ENCODE data around the gene OR8G5.

Gene OR8G5

GRCh38 chr11:124274000-124274399 is 17.8 kb downstream of the OR8G5 start (continued):
- TF ChIP-seq ZNF530 (tag by site-specific recombination; IDR thresholded peaks at IDR 0.05; ENCODE audit: low read depth), result no peak
- TF ChIP-seq ZNF514 (tag by site-specific recombination; IDR thresholded peaks at IDR 0.05), result no peak
- TF ChIP-seq GFI1B (tag by site-specific recombination; IDR thresholded peaks at IDR 0.05), result no peak
- TF ChIP-seq ZNF174 (tag by site-specific recombination; IDR thresholded peaks at IDR 0.05), result no peak

DNA sequence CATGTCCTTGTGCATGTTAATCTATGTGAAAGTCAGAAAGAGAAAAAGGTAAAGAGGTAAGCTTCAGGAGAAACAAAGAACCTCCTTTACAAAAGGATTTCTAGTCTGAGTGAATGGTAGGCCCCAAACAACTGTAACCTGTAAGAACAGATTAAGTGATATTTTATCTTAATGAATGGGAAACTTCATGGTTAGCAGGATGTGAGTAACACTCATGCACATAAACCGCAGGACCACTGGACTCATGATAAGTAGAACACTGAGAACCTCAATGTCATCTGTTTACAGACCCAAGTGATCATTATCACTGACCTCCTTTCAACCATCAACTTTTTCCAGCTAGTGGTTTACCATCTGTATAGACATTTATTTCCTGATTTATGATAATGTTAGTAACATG is 19.9 kb downstream of the OR8G5 start:
- ChIA-PET CTCF (no interaction called here), POLR2A (no interaction called here)
- Histone ChIP-seq H3K4me3 (ENCODE audit: low read depth, low read length) (no peak overlapping the region), H3K4me1 (ENCODE audit: control insufficient read depth, insufficient read depth, low read length) (no peaks in the 10 kb centered on the region), H3K9me3 (ENCODE audit: control insufficient read depth, insufficient read depth, low read depth, low read length) (no peaks in the 10 kb centered on the region), H3K27ac (ENCODE audit: extremely low read depth, low read depth, low read length) (no peak overlapping the region), H3K36me3 (ENCODE audit: control insufficient read depth in 2 of 2, insufficient read depth in 1 of 2, low read length in 2 of 2) (no peaks in the 10 kb centered on the region)
- TF ChIP-seq, protein P1, sequence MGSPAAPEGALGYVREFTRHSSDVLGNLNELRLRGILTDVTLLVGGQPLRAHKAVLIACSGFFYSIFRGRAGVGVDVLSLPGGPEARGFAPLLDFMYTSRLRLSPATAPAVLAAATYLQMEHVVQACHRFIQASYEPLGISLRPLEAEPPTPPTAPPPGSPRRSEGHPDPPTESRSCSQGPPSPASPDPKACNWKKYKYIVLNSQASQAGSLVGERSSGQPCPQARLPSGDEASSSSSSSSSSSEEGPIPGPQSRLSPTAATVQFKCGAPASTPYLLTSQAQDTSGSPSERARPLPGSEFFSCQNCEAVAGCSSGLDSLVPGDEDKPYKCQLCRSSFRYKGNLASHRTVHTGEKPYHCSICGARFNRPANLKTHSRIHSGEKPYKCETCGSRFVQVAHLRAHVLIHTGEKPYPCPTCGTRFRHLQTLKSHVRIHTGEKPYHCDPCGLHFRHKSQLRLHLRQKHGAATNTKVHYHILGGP (tag by site-specific recombination; IDR thresholded peaks at IDR 0.05), result no peak
- TF ChIP-seq ZNF658 (tag by site-specific recombination; IDR thresholded peaks at IDR 0.05), result no peak
- TF ChIP-seq ZNF426 (tag by site-specific recombination; IDR thresholded peaks at IDR 0.05), result no peak
- no peak for TF ChIP-seq KLF8 (tag by site-specific recombination; IDR thresholded peaks at IDR 0.05)
- TF ChIP-seq ZBTB20 (tag by site-specific recombination; IDR thresholded peaks at IDR 0.05), result no peak

DNA sequence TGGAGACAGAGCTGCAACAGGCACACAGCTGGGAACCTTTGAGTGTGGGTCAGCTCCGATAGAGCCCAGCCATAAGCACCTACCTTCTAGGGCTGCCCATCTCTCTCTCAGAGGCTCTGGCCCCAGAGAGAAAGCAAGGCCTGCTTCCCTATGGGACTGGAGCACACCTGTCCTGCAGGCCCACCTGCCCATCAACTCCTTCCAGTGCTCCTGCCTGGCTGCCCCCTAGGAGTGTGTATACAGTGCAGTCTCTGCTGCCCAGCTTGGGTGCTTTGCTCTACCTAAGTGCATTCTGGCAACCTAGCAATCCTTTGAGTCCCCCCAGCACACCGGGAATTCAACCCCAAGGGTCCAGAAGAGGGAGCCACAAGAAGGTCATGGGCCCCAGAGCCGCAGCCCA is 21.0 kb downstream of the OR8G5 start:
- H3K27ac ChIP-seq (ENCODE audit: extremely low read depth, low read depth, low read length), result no peak overlapping the region
- no peak overlapping the region for H3K4me3 ChIP-seq (ENCODE audit: low read depth, low read length)
- TF ChIP-seq PRDM1 (tag by site-specific recombination; IDR thresholded peaks at IDR 0.05) (no peak), ZNF629 (tag by site-specific recombination; IDR thresholded peaks at IDR 0.05) (no peak), ZNF561 (tag by site-specific recombination; IDR thresholded peaks at IDR 0.05; ENCODE audit: borderline replicate concordance) (no peak)
- TF ChIP-seq, protein P2, sequence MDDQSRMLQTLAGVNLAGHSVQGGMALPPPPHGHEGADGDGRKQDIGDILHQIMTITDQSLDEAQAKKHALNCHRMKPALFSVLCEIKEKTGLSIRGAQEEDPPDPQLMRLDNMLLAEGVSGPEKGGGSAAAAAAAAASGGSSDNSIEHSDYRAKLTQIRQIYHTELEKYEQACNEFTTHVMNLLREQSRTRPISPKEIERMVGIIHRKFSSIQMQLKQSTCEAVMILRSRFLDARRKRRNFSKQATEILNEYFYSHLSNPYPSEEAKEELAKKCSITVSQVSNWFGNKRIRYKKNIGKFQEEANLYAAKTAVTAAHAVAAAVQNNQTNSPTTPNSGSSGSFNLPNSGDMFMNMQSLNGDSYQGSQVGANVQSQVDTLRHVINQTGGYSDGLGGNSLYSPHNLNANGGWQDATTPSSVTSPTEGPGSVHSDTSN (CRISPR knock-in tag; IDR thresholded peaks at IDR 0.05), result no peak
- TF ChIP-seq, protein P3, sequence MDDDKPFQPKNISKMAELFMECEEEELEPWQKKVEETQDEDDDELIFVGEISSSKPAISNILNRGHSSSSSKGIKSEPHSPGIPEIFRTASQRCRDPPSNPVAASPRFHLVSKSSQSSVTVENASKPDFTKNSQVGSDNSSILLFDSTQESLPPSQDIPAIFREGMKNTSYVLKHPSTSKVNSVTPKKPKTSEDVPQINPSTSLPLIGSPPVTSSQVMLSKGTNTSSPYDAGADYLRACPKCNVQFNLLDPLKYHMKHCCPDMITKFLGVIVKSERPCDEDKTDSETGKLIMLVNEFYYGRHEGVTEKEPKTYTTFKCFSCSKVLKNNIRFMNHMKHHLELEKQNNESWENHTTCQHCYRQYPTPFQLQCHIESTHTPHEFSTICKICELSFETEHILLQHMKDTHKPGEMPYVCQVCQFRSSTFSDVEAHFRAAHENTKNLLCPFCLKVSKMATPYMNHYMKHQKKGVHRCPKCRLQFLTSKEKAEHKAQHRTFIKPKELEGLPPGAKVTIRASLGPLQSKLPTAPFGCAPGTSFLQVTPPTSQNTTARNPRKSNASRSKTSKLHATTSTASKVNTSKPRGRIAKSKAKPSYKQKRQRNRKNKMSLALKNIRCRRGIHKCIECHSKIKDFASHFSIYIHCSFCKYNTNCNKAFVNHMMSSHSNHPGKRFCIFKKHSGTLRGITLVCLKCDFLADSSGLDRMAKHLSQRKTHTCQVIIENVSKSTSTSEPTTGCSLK (tag by site-specific recombination; IDR thresholded peaks at IDR 0.05), result no peak
- H3K4me1 ChIP-seq (ENCODE audit: control insufficient read depth, insufficient read depth, low read length), result no peaks in the 10 kb centered on the region
- no peaks in the 10 kb centered on the region for H3K9me3 ChIP-seq (ENCODE audit: control insufficient read depth, insufficient read depth, low read depth, low read length)
- no peaks in the 10 kb centered on the region for H3K36me3 ChIP-seq (ENCODE audit: control insufficient read depth in 2 of 2, insufficient read depth in 1 of 2, low read length in 2 of 2)
- POLR2A ChIA-PET, result no interaction called here
- CTCF ChIA-PET, result interaction anchor here (0.6 to 1.2 kb wide), 2 partner anchors 207 to 676 kb away, joined by 3 read pairs; no protein-coding TSS in a partner anchor

- Histone ChIP-seq H3K9me3 (ENCODE audit: control insufficient read depth, insufficient read depth, low read depth, low read length) (no peaks in the 10 kb centered on the region), H3K4me3 (ENCODE audit: low read depth, low read length) (no peak overlapping the region), H3K27ac (ENCODE audit: extremely low read depth, low read depth, low read length) (no peak overlapping the region), H3K36me3 (ENCODE audit: control insufficient read depth in 2 of 2, insufficient read depth in 1 of 2, low read length in 2 of 2) (no peaks in the 10 kb centered on the region), H3K4me1 (ENCODE audit: control insufficient read depth, insufficient read depth, low read length) (no peaks in the 10 kb centered on the region)
- ChIA-PET CTCF (interaction anchor here (0.6 to 1.2 kb wide), 2 partner anchors 208 to 677 kb away, joined by 3 read pairs; no protein-coding TSS in a partner anchor), POLR2A (no interaction called here)
- TF ChIP-seq HOXD13 (CRISPR knock-in tag; IDR thresholded peaks at IDR 0.05; ENCODE audit: borderline replicate concordance), result no peak
- TF ChIP-seq, protein P4, sequence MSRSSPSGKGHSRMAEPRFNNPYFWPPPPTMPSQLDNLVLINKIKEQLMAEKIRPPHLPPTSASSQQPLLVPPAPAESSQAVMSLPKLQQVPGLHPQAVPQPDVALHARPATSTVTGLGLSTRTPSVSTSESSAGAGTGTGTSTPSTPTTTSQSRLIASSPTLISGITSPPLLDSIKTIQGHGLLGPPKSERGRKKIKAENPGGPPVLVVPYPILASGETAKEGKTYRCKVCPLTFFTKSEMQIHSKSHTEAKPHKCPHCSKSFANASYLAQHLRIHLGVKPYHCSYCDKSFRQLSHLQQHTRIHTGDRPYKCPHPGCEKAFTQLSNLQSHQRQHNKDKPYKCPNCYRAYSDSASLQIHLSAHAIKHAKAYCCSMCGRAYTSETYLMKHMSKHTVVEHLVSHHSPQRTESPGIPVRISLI (tag by site-specific recombination; IDR thresholded peaks at IDR 0.05), result no peak
- TF ChIP-seq TCF7L2 (IDR thresholded peaks at IDR 0.05; ENCODE audit: borderline replicate concordance, low read depth, low read length), result no peak
- TF ChIP-seq KLF7 (tag by site-specific recombination; IDR thresholded peaks at IDR 0.05; ENCODE audit: borderline replicate concordance), result no peak
- TF ChIP-seq, protein P5, sequence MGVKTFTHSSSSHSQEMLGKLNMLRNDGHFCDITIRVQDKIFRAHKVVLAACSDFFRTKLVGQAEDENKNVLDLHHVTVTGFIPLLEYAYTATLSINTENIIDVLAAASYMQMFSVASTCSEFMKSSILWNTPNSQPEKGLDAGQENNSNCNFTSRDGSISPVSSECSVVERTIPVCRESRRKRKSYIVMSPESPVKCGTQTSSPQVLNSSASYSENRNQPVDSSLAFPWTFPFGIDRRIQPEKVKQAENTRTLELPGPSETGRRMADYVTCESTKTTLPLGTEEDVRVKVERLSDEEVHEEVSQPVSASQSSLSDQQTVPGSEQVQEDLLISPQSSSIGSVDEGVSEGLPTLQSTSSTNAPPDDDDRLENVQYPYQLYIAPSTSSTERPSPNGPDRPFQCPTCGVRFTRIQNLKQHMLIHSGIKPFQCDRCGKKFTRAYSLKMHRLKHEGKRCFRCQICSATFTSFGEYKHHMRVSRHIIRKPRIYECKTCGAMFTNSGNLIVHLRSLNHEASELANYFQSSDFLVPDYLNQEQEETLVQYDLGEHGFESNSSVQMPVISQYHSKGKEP (tag by site-specific recombination; IDR thresholded peaks at IDR 0.05), result no peak
- TF ChIP-seq ATF2 (tag by site-specific recombination; IDR thresholded peaks at IDR 0.05; ENCODE audit: low read depth), result no peak
These were observed 21.6 kb downstream of the OR8G5 start for GRCh38 chr11:124277804-124278203.

Data from HEK293 (cell line).